GM12872 (cell line): ENCODE data around the gene MACROD2.

ENCODE experiments used
- TF ChIP-seq, protein P1 (sequence below): IDR thresholded peaks from 3 replicates; pipeline ENCODE4 v1.5.1; 2011; ENCODE audit warnings: low read depth, mild to moderate bottlenecking, low read length, moderate library complexity; ENCODE audit not compliant: insufficient read depth

Gene MACROD2

DNA sequence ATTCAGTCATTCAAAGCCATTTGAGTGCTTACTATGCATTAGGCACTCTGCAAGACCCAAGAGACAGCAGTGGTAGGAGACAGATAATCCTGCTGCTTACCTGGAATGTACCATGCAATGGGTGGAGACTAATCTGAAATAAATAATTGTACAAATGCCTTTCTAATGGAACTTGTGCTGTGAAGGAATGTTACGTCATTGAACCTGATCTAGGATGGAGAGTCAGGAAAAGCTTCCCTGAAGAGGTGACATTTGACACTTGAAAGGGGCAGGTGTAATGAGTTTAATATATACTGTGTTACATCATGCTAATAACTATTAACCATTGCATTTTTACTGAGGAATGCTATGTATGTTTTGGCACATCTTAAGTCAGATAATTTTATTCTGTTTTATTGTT is 833.1 kb downstream of the MACROD2 start:
- TF ChIP-seq, protein P1, sequence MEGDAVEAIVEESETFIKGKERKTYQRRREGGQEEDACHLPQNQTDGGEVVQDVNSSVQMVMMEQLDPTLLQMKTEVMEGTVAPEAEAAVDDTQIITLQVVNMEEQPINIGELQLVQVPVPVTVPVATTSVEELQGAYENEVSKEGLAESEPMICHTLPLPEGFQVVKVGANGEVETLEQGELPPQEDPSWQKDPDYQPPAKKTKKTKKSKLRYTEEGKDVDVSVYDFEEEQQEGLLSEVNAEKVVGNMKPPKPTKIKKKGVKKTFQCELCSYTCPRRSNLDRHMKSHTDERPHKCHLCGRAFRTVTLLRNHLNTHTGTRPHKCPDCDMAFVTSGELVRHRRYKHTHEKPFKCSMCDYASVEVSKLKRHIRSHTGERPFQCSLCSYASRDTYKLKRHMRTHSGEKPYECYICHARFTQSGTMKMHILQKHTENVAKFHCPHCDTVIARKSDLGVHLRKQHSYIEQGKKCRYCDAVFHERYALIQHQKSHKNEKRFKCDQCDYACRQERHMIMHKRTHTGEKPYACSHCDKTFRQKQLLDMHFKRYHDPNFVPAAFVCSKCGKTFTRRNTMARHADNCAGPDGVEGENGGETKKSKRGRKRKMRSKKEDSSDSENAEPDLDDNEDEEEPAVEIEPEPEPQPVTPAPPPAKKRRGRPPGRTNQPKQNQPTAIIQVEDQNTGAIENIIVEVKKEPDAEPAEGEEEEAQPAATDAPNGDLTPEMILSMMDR, result no peak

GRCh38 chr20:14829906-14830305 is 834.6 kb downstream of the MACROD2 start:
- TF ChIP-seq, protein P1, result no peak

- TF ChIP-seq, protein P1, result no peak
Observed at GRCh38 chr20:14830466-14830865, 835.1 kb downstream of the MACROD2 start.

GRCh38 chr20:14830899-14831298 is 835.6 kb downstream of the MACROD2 start:
- TF ChIP-seq, protein P1, result no peak

GRCh38 chr20:14832630-14833029 is 837.3 kb downstream of the MACROD2 start:
- TF ChIP-seq, protein P1, result no peak

GRCh38 chr20:14838663-14839628 is 843.6 kb downstream of the MACROD2 start:
- TF ChIP-seq, protein P1, result no peak

- TF ChIP-seq, protein P1, result no peak
Observed at GRCh38 chr20:14845199-14846160, 850.2 kb downstream of the MACROD2 start.
